ENCODE data around the gene TIAM2.
"Not testable (repeated sequence)": the region's sequence is repeated elsewhere in the genome, so short reads cannot be mapped to it uniquely, and the experiment has no call there.

The TIAM2 gene

GRCh38 chr6:155008625-155009024 lies 13.5 kb downstream of the TIAM2 start:
- no peaks in the 10 kb centered on the region for H3K36me3 ChIP-seq (ENCODE audit: control insufficient read depth, insufficient read depth, low read length)
- H3K4me1 ChIP-seq (ENCODE audit: control insufficient read depth, insufficient read depth, low read length), result peaks cover 19% of the 10 kb centered on the region; the same call in 1 of the 2 replicates
- no peak overlapping the region for H3K4me3 ChIP-seq (ENCODE audit: low read depth, low read length)
- no peaks in the 10 kb centered on the region for H3K27me3 ChIP-seq (ENCODE audit: control insufficient read depth, insufficient read depth, low read length)
- H3K9ac ChIP-seq (ENCODE audit: low read depth, low read length), result no peak overlapping the region
- H3K9me3 ChIP-seq (ENCODE audit: control insufficient read depth, insufficient read depth, low read length), result no peaks in the 10 kb centered on the region
- no peak overlapping the region for H3K27ac ChIP-seq (ENCODE audit: low read depth, low read length)

DNA sequence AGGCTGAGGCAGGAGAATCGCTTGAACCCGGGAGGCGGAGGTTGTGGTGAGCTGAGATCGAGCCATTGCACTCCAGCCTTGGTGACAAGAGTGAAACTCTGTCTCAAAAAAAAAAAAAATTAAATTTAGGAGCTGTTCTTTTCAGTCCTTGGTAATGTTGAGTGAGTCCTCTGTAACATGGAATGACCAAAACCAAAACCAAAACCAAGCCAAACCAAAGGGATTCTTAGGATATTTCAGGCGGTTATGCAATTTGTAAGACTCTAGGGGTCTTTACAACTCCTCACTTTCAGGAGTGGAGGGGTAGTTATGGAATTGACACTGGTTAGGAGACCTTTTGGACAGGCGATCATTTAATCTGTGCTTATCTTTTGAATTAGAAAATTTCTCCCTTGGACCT lies 15.8 kb downstream of the TIAM2 start:
- no peaks in the 10 kb centered on the region for H3K27me3 ChIP-seq (ENCODE audit: control insufficient read depth, insufficient read depth, low read length)
- no peak overlapping the region for H3K27ac ChIP-seq (ENCODE audit: low read depth, low read length)
- no peaks in the 10 kb centered on the region for H3K9me3 ChIP-seq (ENCODE audit: control insufficient read depth, insufficient read depth, low read length)
- H3K4me1 ChIP-seq (ENCODE audit: control insufficient read depth, insufficient read depth, low read length), result peaks cover 34% of the 10 kb centered on the region
- H3K9ac ChIP-seq (ENCODE audit: low read depth, low read length), result no peak overlapping the region
- no peaks in the 10 kb centered on the region for H3K36me3 ChIP-seq (ENCODE audit: control insufficient read depth, insufficient read depth, low read length)
- no peak overlapping the region for H3K4me3 ChIP-seq (ENCODE audit: low read depth, low read length)

GRCh38 chr6:155011809-155012291 lies 16.7 kb downstream of the TIAM2 start:
- H3K9me3 ChIP-seq (ENCODE audit: control insufficient read depth, insufficient read depth, low read length), result no peaks in the 10 kb centered on the region
- no peaks in the 10 kb centered on the region for H3K27me3 ChIP-seq (ENCODE audit: control insufficient read depth, insufficient read depth, low read length)
- H3K4me1 ChIP-seq (ENCODE audit: control insufficient read depth, insufficient read depth, low read length), result peaks cover 36% of the 10 kb centered on the region
- no peaks in the 10 kb centered on the region for H3K36me3 ChIP-seq (ENCODE audit: control insufficient read depth, insufficient read depth, low read length)
- H3K4me3 ChIP-seq (ENCODE audit: low read depth, low read length), result no peak overlapping the region
- H3K27ac ChIP-seq (ENCODE audit: low read depth, low read length), result no peak overlapping the region
- no peak overlapping the region for H3K9ac ChIP-seq (ENCODE audit: low read depth, low read length)

DNA sequence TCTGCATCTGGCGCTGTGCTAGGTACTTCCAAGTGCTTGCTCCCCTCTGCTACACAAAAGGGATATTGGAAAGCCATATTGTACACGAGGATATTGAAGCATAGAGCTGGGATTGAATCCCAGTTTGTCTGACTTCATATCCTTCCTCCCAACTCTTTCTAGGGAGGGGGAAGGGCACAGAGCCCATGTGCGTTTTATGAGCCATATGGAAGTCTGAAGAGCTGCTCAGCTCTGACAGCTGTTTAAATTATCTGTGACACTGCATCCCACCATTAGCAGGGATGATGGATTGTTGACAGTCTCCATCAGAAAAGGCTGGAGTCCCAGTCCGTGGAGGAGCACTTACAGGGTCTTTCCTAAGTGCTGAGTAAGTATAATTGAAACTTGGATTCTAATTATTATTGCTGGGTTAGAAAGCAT lies 18.4 kb downstream of the TIAM2 start:
- no peak overlapping the region for H3K9ac ChIP-seq (ENCODE audit: low read depth, low read length)
- no peaks in the 10 kb centered on the region for H3K9me3 ChIP-seq (ENCODE audit: control insufficient read depth, insufficient read depth, low read length)
- no peaks in the 10 kb centered on the region for H3K36me3 ChIP-seq (ENCODE audit: control insufficient read depth, insufficient read depth, low read length)
- no peaks in the 10 kb centered on the region for H3K27me3 ChIP-seq (ENCODE audit: control insufficient read depth, insufficient read depth, low read length)
- no peak overlapping the region for H3K4me3 ChIP-seq (ENCODE audit: low read depth, low read length)
- H3K4me1 ChIP-seq (ENCODE audit: control insufficient read depth, insufficient read depth, low read length), result peaks cover 36% of the 10 kb centered on the region
- no peak overlapping the region for H3K27ac ChIP-seq (ENCODE audit: low read depth, low read length)

GRCh38 chr6:155014137-155014536 lies 19.0 kb downstream of the TIAM2 start:
- Histone ChIP-seq H3K4me3 (ENCODE audit: low read depth, low read length) (no peak overlapping the region), H3K9ac (ENCODE audit: low read depth, low read length) (no peak overlapping the region), H3K27ac (ENCODE audit: low read depth, low read length) (no peak overlapping the region), H3K9me3 (ENCODE audit: control insufficient read depth, insufficient read depth, low read length) (no peaks in the 10 kb centered on the region), H3K4me1 (ENCODE audit: control insufficient read depth, insufficient read depth, low read length) (peaks cover 36% of the 10 kb centered on the region), H3K36me3 (ENCODE audit: control insufficient read depth, insufficient read depth, low read length) (no peaks in the 10 kb centered on the region), H3K27me3 (ENCODE audit: control insufficient read depth, insufficient read depth, low read length) (no peaks in the 10 kb centered on the region)

DNA sequence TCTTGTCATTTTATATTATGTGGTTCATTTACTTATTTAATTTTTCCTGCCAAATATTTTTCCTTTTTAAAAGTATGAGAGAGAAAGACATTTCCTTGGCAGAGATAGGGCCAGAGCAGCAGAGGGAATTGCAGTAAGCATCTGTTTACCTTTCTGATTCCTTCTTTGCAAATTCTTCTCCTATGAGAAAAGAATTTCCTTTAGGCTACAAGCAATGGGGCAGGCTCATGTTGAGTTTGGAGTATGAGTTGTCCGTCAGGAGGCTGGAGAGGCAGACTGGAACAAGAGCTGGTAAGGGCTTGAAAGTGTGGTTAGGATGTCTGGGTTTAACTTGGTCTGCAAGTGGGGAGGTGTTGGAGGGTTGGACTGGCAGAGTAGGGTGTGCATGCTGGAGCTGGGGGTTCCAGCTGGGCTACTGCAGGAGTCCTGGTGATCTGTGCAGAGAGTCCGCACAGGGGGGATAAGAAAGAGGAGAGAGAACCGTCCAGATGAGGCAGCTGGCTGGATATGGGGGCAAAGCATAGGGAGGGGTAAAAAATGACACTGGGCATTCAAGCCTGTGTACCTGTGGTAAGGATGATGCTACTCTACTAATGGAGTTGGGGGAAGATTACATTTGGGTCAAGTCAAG lies 19.7 kb downstream of the TIAM2 start:
- Histone ChIP-seq H3K27ac (ENCODE audit: low read depth, low read length) (peak overlapping the region; percentile 18), H3K27me3 (ENCODE audit: control insufficient read depth, insufficient read depth, low read length) (no peaks in the 10 kb centered on the region), H3K9ac (ENCODE audit: low read depth, low read length) (no peak overlapping the region)

DNA sequence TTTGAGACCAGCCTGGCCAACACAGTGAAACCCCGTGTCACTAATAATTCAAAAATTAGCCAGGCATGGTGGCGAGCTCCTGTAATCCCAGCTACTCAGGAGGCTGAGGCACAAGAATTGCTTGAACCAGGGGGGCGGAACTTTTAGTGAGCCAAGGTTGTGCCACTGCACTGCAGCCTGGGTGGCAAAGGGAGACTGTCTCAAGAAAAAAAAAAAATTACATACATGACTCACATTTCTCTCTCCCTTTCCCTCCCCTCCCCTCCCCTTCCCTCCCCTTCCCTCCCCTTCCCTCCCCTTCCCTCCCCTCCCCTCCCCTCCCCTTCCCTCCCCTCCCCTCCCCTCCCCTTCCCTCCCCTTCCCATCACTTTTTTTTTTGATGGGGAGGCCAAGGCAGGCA lies 23.3 kb downstream of the TIAM2 start:
- H3K4me3 ChIP-seq (ENCODE audit: low read depth, low read length); H3K9ac ChIP-seq (ENCODE audit: low read depth, low read length); H3K27me3 ChIP-seq (ENCODE audit: control insufficient read depth, insufficient read depth, low read length); H3K27ac ChIP-seq (ENCODE audit: low read depth, low read length); H3K9me3 ChIP-seq (ENCODE audit: control insufficient read depth, insufficient read depth, low read length); H3K36me3 ChIP-seq (ENCODE audit: control insufficient read depth, insufficient read depth, low read length): not testable (repeated sequence)
- peaks cover 26% of the 10 kb centered on the region for H3K4me1 ChIP-seq (ENCODE audit: control insufficient read depth, insufficient read depth, low read length)

More for the DNA sequence above, 19.7 kb downstream of the TIAM2 start:
- H3K36me3 ChIP-seq (ENCODE audit: control insufficient read depth, insufficient read depth, low read length), result no peaks in the 10 kb centered on the region
- H3K4me1 ChIP-seq (ENCODE audit: control insufficient read depth, insufficient read depth, low read length), result peaks cover 36% of the 10 kb centered on the region
- H3K4me3 ChIP-seq (ENCODE audit: low read depth, low read length), result no peak overlapping the region
- no peaks in the 10 kb centered on the region for H3K9me3 ChIP-seq (ENCODE audit: control insufficient read depth, insufficient read depth, low read length)

DNA sequence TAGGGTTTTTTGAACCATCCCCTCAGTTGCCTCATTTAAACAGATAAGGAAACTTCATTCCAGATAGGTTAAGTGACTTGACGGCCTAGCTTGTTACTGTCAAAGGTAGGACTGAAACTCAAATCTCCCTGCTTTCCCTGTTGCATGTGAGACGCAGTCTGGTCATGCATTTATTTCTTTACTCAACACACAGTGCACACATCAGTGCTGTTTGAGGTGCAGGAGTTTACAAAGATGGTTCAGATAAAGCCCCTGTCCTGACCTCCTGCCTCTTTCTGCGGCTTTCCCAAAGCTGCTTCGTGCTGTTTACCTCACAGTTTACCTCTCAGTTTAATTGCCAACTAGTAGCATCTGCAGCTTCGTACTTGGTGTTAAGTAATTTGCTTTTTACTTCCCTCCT lies 26.6 kb downstream of the TIAM2 start:
- Histone ChIP-seq H3K36me3 (ENCODE audit: control insufficient read depth, insufficient read depth, low read length) (no peaks in the 10 kb centered on the region; the same call in 1 of the 2 replicates), H3K9me3 (ENCODE audit: control insufficient read depth, insufficient read depth, low read length) (no peaks in the 10 kb centered on the region), H3K4me1 (ENCODE audit: control insufficient read depth, insufficient read depth, low read length) (peaks cover 13% of the 10 kb centered on the region), H3K27ac (ENCODE audit: low read depth, low read length) (no peak overlapping the region), H3K27me3 (ENCODE audit: control insufficient read depth, insufficient read depth, low read length) (no peaks in the 10 kb centered on the region), H3K9ac (ENCODE audit: low read depth, low read length) (no peak overlapping the region), H3K4me3 (ENCODE audit: low read depth, low read length) (no peak overlapping the region)

GRCh38 chr6:155022721-155023120 lies 27.6 kb downstream of the TIAM2 start:
- H3K9me3 ChIP-seq (ENCODE audit: control insufficient read depth, insufficient read depth, low read length), result no peaks in the 10 kb centered on the region
- H3K9ac ChIP-seq (ENCODE audit: low read depth, low read length), result no peak overlapping the region
- H3K4me1 ChIP-seq (ENCODE audit: control insufficient read depth, insufficient read depth, low read length), result peaks cover 10% of the 10 kb centered on the region; the same call in 1 of the 2 replicates
- no peaks in the 10 kb centered on the region for H3K27me3 ChIP-seq (ENCODE audit: control insufficient read depth, insufficient read depth, low read length)
- H3K4me3 ChIP-seq (ENCODE audit: low read depth, low read length), result no peak overlapping the region
- no peak overlapping the region for H3K27ac ChIP-seq (ENCODE audit: low read depth, low read length)
- H3K36me3 ChIP-seq (ENCODE audit: control insufficient read depth, insufficient read depth, low read length), result no peaks in the 10 kb centered on the region; the same call in 1 of the 2 replicates

DNA sequence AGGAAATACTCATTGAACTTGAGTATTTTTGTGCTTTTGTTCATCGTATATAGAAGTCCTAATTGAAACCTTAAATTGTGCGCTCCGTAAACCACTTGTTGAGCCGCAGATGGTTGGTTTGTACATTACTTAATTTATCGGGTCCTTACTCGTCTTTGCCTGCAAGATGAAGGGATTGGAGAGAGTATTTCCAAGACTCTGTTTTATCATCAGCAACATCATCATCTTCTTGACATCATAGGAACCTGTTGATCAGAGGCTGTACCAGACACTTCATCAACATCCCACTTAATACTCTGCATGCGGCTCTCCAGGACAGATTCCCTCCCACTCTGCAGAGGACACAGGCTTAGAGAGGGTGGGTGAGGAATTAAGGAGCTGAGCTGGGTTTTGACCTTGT lies 28.6 kb downstream of the TIAM2 start:
- Histone ChIP-seq H3K9ac (ENCODE audit: low read depth, low read length) (no peak overlapping the region), H3K36me3 (ENCODE audit: control insufficient read depth, insufficient read depth, low read length) (no peaks in the 10 kb centered on the region; the same call in 1 of the 2 replicates), H3K4me3 (ENCODE audit: low read depth, low read length) (no peak overlapping the region), H3K27me3 (ENCODE audit: control insufficient read depth, insufficient read depth, low read length) (no peaks in the 10 kb centered on the region), H3K4me1 (ENCODE audit: control insufficient read depth, insufficient read depth, low read length) (peaks cover 10% of the 10 kb centered on the region; the same call in 1 of the 2 replicates), H3K27ac (ENCODE audit: low read depth, low read length) (no peak overlapping the region), H3K9me3 (ENCODE audit: control insufficient read depth, insufficient read depth, low read length) (no peaks in the 10 kb centered on the region)

GRCh38 chr6:155024391-155025027 lies 29.4 kb downstream of the TIAM2 start:
- H3K9ac ChIP-seq (ENCODE audit: low read depth, low read length), result no peak overlapping the region
- no peak overlapping the region for H3K27ac ChIP-seq (ENCODE audit: low read depth, low read length)
- no peaks in the 10 kb centered on the region for H3K9me3 ChIP-seq (ENCODE audit: control insufficient read depth, insufficient read depth, low read length)
- no peak overlapping the region for H3K4me3 ChIP-seq (ENCODE audit: low read depth, low read length)
- H3K4me1 ChIP-seq (ENCODE audit: control insufficient read depth, insufficient read depth, low read length), result peaks cover 10% of the 10 kb centered on the region; the same call in 1 of the 2 replicates
- no peaks in the 10 kb centered on the region; the same call in 1 of the 2 replicates for H3K36me3 ChIP-seq (ENCODE audit: control insufficient read depth, insufficient read depth, low read length)
- no peaks in the 10 kb centered on the region for H3K27me3 ChIP-seq (ENCODE audit: control insufficient read depth, insufficient read depth, low read length)

Data from HUES48 (cell line).